ENCODE data around the gene ELOVL7.

Gene ELOVL7

DNA sequence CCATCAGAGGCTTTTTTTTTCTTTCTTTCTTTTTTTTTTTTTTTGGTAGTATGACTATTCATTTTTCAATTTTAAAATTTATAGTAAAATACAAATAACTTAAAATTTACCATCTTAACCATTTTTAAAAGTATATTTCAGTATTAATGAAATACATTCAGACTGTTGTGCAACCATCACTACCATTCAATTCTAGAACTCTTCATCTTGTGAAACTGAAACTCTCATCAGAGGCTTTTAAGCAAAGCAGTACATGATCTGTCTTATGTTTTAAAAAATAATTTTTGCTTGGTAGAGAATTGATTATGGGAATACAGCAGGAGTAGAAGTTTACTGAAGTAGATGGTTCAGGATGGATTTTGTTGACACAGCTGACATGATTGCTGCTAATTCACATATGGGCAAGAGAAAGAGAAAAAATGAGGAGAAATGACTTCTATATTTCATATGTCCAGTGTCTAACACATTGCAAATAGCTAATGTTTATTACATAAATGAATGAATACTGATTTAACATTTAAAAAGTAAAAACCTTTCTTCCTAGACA, 13.4 kb downstream of the ELOVL7 start:
- TF ChIP-seq EZH2phosphoT487 (conservative IDR thresholded peaks at IDR 0.05; ENCODE audit: low read length): no peak
- TF ChIP-seq, protein P1, sequence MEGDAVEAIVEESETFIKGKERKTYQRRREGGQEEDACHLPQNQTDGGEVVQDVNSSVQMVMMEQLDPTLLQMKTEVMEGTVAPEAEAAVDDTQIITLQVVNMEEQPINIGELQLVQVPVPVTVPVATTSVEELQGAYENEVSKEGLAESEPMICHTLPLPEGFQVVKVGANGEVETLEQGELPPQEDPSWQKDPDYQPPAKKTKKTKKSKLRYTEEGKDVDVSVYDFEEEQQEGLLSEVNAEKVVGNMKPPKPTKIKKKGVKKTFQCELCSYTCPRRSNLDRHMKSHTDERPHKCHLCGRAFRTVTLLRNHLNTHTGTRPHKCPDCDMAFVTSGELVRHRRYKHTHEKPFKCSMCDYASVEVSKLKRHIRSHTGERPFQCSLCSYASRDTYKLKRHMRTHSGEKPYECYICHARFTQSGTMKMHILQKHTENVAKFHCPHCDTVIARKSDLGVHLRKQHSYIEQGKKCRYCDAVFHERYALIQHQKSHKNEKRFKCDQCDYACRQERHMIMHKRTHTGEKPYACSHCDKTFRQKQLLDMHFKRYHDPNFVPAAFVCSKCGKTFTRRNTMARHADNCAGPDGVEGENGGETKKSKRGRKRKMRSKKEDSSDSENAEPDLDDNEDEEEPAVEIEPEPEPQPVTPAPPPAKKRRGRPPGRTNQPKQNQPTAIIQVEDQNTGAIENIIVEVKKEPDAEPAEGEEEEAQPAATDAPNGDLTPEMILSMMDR (IDR thresholded peaks at IDR 0.05; ENCODE audit: insufficient read depth, low read length, poor library complexity, severe bottlenecking): no peak
- H3K79me2 ChIP-seq (ENCODE audit: insufficient read depth, low read length): no peaks in the 10 kb centered on the region
- no peak overlapping the region for H3K27ac ChIP-seq (ENCODE audit: low read depth, low read length)
- H3K9me2 ChIP-seq (replicated peaks; ENCODE audit: insufficient read depth, low read length): no peaks in the 10 kb centered on the region
- no peaks in the 10 kb centered on the region for H3F3A ChIP-seq (ENCODE audit: insufficient read depth)
- no peak overlapping the region for H3K4me2 ChIP-seq (ENCODE audit: low read depth, low read length, poor library complexity, severe bottlenecking)
- H4K20me1 ChIP-seq (ENCODE audit: low read depth, low read length): no peaks in the 10 kb centered on the region
- H3K36me3 ChIP-seq (ENCODE audit: low read length): no peaks in the 10 kb centered on the region
- H2AFZ ChIP-seq (ENCODE audit: low read depth, low read length, severe bottlenecking): no peak overlapping the region
- H3K9me3 ChIP-seq (ENCODE audit: insufficient read depth, low read length): no peaks in the 10 kb centered on the region
- H3K9ac ChIP-seq (ENCODE audit: low read length): no peak overlapping the region
- no peaks in the 10 kb centered on the region for H3K27me3 ChIP-seq (ENCODE audit: low read length)
- no peak overlapping the region for H3K4me3 ChIP-seq (ENCODE audit: insufficient read depth, low read length, poor library complexity, severe bottlenecking)

DNA sequence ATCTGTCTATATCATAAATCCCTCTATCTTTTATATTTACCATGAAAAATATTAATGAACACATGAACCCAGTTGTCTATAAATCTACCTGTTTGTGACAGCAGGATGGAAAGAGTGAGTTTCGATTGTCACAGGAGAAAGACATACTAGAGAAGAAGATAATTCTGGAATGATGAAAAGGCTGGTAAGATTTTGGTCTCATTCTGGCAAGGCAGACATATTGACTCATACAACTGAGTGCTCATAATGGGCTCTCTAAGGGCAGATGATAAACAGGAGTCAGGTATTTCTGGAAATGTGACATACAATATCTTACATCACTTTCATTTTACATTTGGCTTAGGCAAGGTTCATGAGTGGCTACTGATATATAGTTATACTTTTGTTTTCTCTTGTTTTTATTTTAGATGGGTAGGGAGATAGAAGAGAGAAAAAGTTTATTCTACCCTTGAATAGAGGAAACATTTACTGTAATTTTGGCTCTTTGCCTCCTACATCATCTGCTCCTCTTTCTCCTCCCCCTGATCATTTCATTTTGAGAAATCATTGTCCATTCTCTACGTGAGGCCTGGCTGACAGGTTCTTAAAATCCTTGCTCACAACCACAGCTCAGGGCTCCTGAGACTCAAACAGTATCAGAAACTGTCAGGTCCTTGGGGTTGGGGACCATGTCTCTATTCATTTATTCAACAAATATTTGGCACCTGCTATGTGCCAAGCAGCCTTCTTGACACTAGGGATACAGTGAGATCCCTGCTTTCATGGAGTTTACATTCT, 14.4 kb downstream of the ELOVL7 start:
- H3K27me3 ChIP-seq (ENCODE audit: low read length): no peaks in the 10 kb centered on the region
- no peak overlapping the region for H3K4me3 ChIP-seq (ENCODE audit: insufficient read depth, low read length, poor library complexity, severe bottlenecking)
- no peak overlapping the region for H3K4me2 ChIP-seq (ENCODE audit: low read depth, low read length, poor library complexity, severe bottlenecking)
- H3K27ac ChIP-seq (ENCODE audit: low read depth, low read length): no peak overlapping the region
- no peaks in the 10 kb centered on the region for H3F3A ChIP-seq (ENCODE audit: insufficient read depth)
- TF ChIP-seq EZH2phosphoT487 (conservative IDR thresholded peaks at IDR 0.05; ENCODE audit: low read length): no peak
- TF ChIP-seq, protein P1 (IDR thresholded peaks at IDR 0.05; ENCODE audit: insufficient read depth, low read length, poor library complexity, severe bottlenecking): no peak
- H3K36me3 ChIP-seq (ENCODE audit: low read length): no peaks in the 10 kb centered on the region
- H3K9me3 ChIP-seq (ENCODE audit: insufficient read depth, low read length): no peaks in the 10 kb centered on the region
- no peaks in the 10 kb centered on the region for H3K9me2 ChIP-seq (replicated peaks; ENCODE audit: insufficient read depth, low read length)
- H3K79me2 ChIP-seq (ENCODE audit: insufficient read depth, low read length): no peaks in the 10 kb centered on the region
- H4K20me1 ChIP-seq (ENCODE audit: low read depth, low read length): no peaks in the 10 kb centered on the region
- H2AFZ ChIP-seq (ENCODE audit: low read depth, low read length, severe bottlenecking): no peak overlapping the region
- H3K9ac ChIP-seq (ENCODE audit: low read length): no peak overlapping the region

DNA sequence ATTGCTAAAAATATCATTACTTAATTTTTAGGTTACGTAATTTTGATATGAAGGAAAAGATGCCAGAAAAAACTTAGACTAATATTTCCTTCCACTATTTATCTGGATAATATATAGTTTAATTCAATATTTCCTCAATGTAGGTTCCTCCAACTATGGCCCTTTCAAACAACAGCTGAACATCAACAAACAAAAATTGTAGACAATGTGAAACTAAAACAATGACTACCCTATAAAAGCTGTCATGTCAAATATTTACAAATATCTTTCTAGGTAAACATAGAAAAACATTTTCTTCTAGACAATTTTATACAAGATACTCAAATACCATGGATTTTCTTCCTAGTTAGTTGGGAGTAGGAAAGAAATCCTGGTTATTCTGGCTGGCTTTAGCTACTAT, 16.9 kb downstream of the ELOVL7 start:
- H3K4me3 ChIP-seq (ENCODE audit: insufficient read depth, low read length, poor library complexity, severe bottlenecking): no peak overlapping the region
- no peaks in the 10 kb centered on the region for H4K20me1 ChIP-seq (ENCODE audit: low read depth, low read length)
- H3K79me2 ChIP-seq (ENCODE audit: insufficient read depth, low read length): no peaks in the 10 kb centered on the region
- H3K9me3 ChIP-seq (ENCODE audit: insufficient read depth, low read length): no peaks in the 10 kb centered on the region
- H3K36me3 ChIP-seq (ENCODE audit: low read length): no peaks in the 10 kb centered on the region
- H3F3A ChIP-seq (ENCODE audit: insufficient read depth): no peaks in the 10 kb centered on the region
- no peak overlapping the region for H3K4me2 ChIP-seq (ENCODE audit: low read depth, low read length, poor library complexity, severe bottlenecking)
- H3K9me2 ChIP-seq (replicated peaks; ENCODE audit: insufficient read depth, low read length): no peaks in the 10 kb centered on the region
- H3K27ac ChIP-seq (ENCODE audit: low read depth, low read length): no peak overlapping the region
- no peaks in the 10 kb centered on the region for H3K27me3 ChIP-seq (ENCODE audit: low read length)
- TF ChIP-seq, protein P1 (IDR thresholded peaks at IDR 0.05; ENCODE audit: insufficient read depth, low read length, poor library complexity, severe bottlenecking): no peak
- no peak for TF ChIP-seq EZH2phosphoT487 (conservative IDR thresholded peaks at IDR 0.05; ENCODE audit: low read length)
- no peak overlapping the region for H3K9ac ChIP-seq (ENCODE audit: low read length)
- H2AFZ ChIP-seq (ENCODE audit: low read depth, low read length, severe bottlenecking): no peak overlapping the region
